ENCODE results near the gene FYTTD1. TPM values are rescaled to one million over a fixed set of nuclear protein-coding genes. Genes with fewer than 3 reads are reported as not detected.
"Not testable (repeated sequence)": the region's sequence is repeated elsewhere in the genome, so short reads cannot be mapped to it uniquely, and the experiment has no call there.

The FYTTD1 gene
- total RNA-seq, 1 experiment from 2014 or later, result 23.7 TPM

- Mint-ChIP-seq H3K27me3 (ENCODE audit: low read depth) (no peaks in the 10 kb centered on the region), H3K4me1 (peaks cover 9% of the 10 kb centered on the region), H3K9me3 (peaks cover 15% of the 10 kb centered on the region), H3K36me3 (peaks cover 17% of the 10 kb centered on the region), H3K27ac (no peak overlapping the region), H3K4me3 (no peak overlapping the region)
- ChIA-PET CTCF (no interaction called here), POLR2A (no interaction called here)
- no peak for ATAC-seq
- TF ChIP-seq, protein P1, sequence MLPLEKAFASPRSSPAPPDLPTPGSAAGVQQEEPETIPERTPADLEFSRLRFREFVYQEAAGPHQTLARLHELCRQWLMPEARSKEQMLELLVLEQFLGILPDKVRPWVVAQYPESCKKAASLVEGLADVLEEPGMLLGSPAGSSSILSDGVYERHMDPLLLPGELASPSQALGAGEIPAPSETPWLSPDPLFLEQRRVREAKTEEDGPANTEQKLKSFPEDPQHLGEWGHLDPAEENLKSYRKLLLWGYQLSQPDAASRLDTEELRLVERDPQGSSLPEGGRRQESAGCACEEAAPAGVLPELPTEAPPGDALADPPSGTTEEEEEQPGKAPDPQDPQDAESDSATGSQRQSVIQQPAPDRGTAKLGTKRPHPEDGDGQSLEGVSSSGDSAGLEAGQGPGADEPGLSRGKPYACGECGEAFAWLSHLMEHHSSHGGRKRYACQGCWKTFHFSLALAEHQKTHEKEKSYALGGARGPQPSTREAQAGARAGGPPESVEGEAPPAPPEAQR (CRISPR knock-in tag; IDR thresholded peaks at IDR 0.05), result no peak
- TF ChIP-seq, protein P2, sequence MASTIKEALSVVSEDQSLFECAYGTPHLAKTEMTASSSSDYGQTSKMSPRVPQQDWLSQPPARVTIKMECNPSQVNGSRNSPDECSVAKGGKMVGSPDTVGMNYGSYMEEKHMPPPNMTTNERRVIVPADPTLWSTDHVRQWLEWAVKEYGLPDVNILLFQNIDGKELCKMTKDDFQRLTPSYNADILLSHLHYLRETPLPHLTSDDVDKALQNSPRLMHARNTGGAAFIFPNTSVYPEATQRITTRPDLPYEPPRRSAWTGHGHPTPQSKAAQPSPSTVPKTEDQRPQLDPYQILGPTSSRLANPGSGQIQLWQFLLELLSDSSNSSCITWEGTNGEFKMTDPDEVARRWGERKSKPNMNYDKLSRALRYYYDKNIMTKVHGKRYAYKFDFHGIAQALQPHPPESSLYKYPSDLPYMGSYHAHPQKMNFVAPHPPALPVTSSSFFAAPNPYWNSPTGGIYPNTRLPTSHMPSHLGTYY (CRISPR knock-in tag; IDR thresholded peaks at IDR 0.05), result no peak
- TF ChIP-seq GTF2I (CRISPR knock-in tag; conservative IDR thresholded peaks at IDR 0.05) (0 out of 2 replicates have a peak, but pooled peaks have one; percentile 10), SOX15 (CRISPR knock-in tag; IDR thresholded peaks at IDR 0.05) (no peak)
- no peak for DNase-seq (ENCODE audit: low spot score)
Observed at GRCh38 chr3:197722734-197723133, 26.9 kb upstream of the FYTTD1 start.

DNA sequence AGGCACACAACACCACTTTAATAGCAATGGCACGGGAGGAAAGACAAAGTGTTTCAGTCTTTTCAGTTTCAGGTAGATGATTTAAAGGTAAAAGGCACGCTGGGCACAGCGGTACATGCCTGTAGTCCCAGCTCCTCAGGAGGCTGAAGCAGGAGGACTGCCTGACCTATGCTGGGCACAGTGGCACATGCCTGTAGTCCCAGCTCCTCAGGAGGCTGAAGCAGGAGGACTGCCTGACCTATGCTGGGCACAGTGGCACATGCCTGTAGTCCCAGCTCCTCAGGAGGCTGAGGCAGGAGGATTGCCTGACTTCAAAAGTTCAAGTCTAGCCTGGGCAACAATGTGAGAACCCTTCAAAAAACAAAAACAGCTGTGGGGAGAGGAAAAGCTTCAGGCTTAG lies 21.8 kb upstream of the FYTTD1 start:
- CTCF ChIA-PET, result interaction anchor here (1.6 kb wide), 1 partner anchor 129 kb away, joined by 3 read pairs; no protein-coding TSS in a partner anchor
- POLR2A ChIA-PET, result not testable (repeated sequence)
- H3K4me1 Mint-ChIP-seq, result peaks cover 14% of the 10 kb centered on the region

GRCh38 chr3:197728487-197728886 lies 21.2 kb upstream of the FYTTD1 start:
- no peak overlapping the region for H3K4me3 Mint-ChIP-seq
- peaks cover 9% of the 10 kb centered on the region for H3K9me3 Mint-ChIP-seq
- ChIA-PET CTCF (no interaction called here), POLR2A (interaction anchor here (0.6 kb wide), 1 partner anchor 243 kb away, joined by 3 read pairs; no protein-coding TSS in a partner anchor)
- H3K27ac Mint-ChIP-seq, result no peak overlapping the region
- peaks cover 8% of the 10 kb centered on the region for H3K36me3 Mint-ChIP-seq
- H3K27me3 Mint-ChIP-seq (ENCODE audit: low read depth), result no peaks in the 10 kb centered on the region
- DNase-seq (ENCODE audit: low spot score), result no peak
- no peak for ATAC-seq
- H3K4me1 Mint-ChIP-seq, result peaks cover 14% of the 10 kb centered on the region
- no peak for TF ChIP-seq ZNF317 (CRISPR knock-in tag; IDR thresholded peaks at IDR 0.05; ENCODE audit: borderline replicate concordance, low read depth)
- no peak for TF ChIP-seq SMAD4 (CRISPR knock-in tag; IDR thresholded peaks at IDR 0.05)
- TF ChIP-seq ZBTB21 (CRISPR knock-in tag; IDR thresholded peaks at IDR 0.05; ENCODE audit: borderline replicate concordance), result no peak
- no peak for TF ChIP-seq PRRX2 (CRISPR knock-in tag; IDR thresholded peaks at IDR 0.05)
- TF ChIP-seq JUN (CRISPR knock-in tag; IDR thresholded peaks at IDR 0.05), result no peak

More for the DNA sequence above, 21.8 kb upstream of the FYTTD1 start:
- H3K9me3 Mint-ChIP-seq, result peaks cover 14% of the 10 kb centered on the region
- H3K27ac Mint-ChIP-seq, result 0 out of 2 replicates have a peak overlapping the region, but pooled peaks have one; percentile 20
- H3K36me3 Mint-ChIP-seq, result peaks cover 11% of the 10 kb centered on the region
- H3K4me3 Mint-ChIP-seq; DNase-seq (ENCODE audit: low spot score); ATAC-seq; H3K27me3 Mint-ChIP-seq (ENCODE audit: low read depth): not testable (repeated sequence)

GRCh38 chr3:197730200-197730599 lies 19.5 kb upstream of the FYTTD1 start:
- POLR2A ChIA-PET, result interaction anchor here (0.6 kb wide), 1 partner anchor 19 kb away, joined by 3 read pairs; no protein-coding TSS in a partner anchor
- ATAC-seq, result no peak
- Mint-ChIP-seq H3K27me3 (ENCODE audit: low read depth) (no peaks in the 10 kb centered on the region), H3K9me3 (peaks cover 7% of the 10 kb centered on the region; the same call in 1 of the 2 replicates), H3K27ac (no peak overlapping the region), H3K4me1 (peaks cover 13% of the 10 kb centered on the region), H3K36me3 (peaks cover 7% of the 10 kb centered on the region; the same call in 1 of the 2 replicates), H3K4me3 (no peak overlapping the region)
- DNase-seq (ENCODE audit: low spot score), result no peak
- CTCF ChIA-PET, result interaction anchor here (0.6 kb wide), 1 partner anchor 700 kb away, joined by 4 read pairs; no protein-coding TSS in a partner anchor
- TF ChIP-seq, protein P3, sequence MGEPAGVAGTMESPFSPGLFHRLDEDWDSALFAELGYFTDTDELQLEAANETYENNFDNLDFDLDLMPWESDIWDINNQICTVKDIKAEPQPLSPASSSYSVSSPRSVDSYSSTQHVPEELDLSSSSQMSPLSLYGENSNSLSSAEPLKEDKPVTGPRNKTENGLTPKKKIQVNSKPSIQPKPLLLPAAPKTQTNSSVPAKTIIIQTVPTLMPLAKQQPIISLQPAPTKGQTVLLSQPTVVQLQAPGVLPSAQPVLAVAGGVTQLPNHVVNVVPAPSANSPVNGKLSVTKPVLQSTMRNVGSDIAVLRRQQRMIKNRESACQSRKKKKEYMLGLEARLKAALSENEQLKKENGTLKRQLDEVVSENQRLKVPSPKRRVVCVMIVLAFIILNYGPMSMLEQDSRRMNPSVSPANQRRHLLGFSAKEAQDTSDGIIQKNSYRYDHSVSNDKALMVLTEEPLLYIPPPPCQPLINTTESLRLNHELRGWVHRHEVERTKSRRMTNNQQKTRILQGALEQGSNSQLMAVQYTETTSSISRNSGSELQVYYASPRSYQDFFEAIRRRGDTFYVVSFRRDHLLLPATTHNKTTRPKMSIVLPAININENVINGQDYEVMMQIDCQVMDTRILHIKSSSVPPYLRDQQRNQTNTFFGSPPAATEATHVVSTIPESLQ (CRISPR knock-in tag; IDR thresholded peaks at IDR 0.05), result no peak
- no peak for TF ChIP-seq ZNF425 (CRISPR knock-in tag; conservative IDR thresholded peaks at IDR 0.05)
- TF ChIP-seq ELF4 (CRISPR knock-in tag; IDR thresholded peaks at IDR 0.05; ENCODE audit: low read depth), result no peak
- TF ChIP-seq CBFB (CRISPR knock-in tag; IDR thresholded peaks at IDR 0.05; ENCODE audit: low read depth), result no peak
- no peak for TF ChIP-seq ZNF532 (CRISPR knock-in tag; IDR thresholded peaks at IDR 0.05; ENCODE audit: borderline replicate concordance)
- no peak for TF ChIP-seq IRF1 (CRISPR knock-in tag; IDR thresholded peaks at IDR 0.05)
- TF ChIP-seq MYBL2 (CRISPR knock-in tag; IDR thresholded peaks at IDR 0.05), result no peak
